ENCODE results near the gene SPR.

The SPR gene

DNA sequence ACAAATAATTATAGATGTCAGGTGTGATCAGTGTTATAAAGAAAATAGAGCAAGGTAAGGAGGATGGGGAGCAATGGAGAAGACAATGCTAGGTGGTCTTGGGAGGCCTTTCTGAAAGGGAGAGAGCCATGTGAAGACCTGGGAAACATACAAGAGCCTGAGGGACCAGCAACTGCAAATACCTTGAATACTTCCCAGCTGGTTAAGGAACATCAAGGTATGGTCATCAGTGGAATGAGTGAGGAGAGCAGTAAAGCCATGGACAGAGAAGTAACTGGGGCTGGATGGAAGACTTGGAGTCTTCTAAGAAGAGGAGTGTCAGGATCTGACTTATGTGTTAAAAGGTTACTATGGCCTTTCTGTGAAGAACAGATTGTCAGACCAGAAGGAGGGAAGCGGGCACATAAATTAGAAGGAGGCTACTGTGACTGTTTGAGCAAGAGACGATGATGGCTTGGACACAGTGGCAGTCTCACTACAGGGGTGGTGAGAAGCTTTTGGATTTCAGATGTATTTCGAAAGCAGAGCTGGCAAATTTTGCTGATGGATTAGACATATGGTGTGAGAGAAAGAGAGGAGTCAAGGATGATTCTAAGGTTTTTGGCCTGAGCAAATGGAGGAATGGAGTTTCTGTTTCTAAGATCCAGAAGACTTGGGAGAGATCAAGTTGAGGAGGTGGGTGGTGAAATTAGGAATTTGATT is 38.6 kb upstream of the SPR start:
- Histone ChIP-seq H3K4me1 (ENCODE audit: insufficient read depth, low read length, poor library complexity, severe bottlenecking) (no peaks in the 10 kb centered on the region), H3K9me3 (ENCODE audit: insufficient read depth, low read depth, low read length) (no peaks in the 10 kb centered on the region), H3K9me2 (replicated peaks; ENCODE audit: low read depth, low read length) (no peaks in the 10 kb centered on the region), H3K79me2 (ENCODE audit: insufficient read depth, low read length) (no peaks in the 10 kb centered on the region), H3F3A (ENCODE audit: low read depth) (no peaks in the 10 kb centered on the region), H2AFZ (ENCODE audit: low read length) (no peak overlapping the region), H3K9ac (ENCODE audit: low read depth, low read length, poor library complexity, severe bottlenecking) (no peak overlapping the region), H3K36me3 (ENCODE audit: insufficient read depth, low read length) (no peaks in the 10 kb centered on the region), H4K20me1 (ENCODE audit: insufficient read depth, low read length, poor library complexity, severe bottlenecking) (no peaks in the 10 kb centered on the region), H3K4me3 (ENCODE audit: low read length, poor library complexity, severe bottlenecking) (no peak overlapping the region), H3K4me2 (ENCODE audit: low read depth, low read length, poor library complexity, severe bottlenecking) (no peak overlapping the region), H3K27me3 (ENCODE audit: insufficient read depth, low read length, poor library complexity, severe bottlenecking) (no peaks in the 10 kb centered on the region)
- TF ChIP-seq, protein P1, sequence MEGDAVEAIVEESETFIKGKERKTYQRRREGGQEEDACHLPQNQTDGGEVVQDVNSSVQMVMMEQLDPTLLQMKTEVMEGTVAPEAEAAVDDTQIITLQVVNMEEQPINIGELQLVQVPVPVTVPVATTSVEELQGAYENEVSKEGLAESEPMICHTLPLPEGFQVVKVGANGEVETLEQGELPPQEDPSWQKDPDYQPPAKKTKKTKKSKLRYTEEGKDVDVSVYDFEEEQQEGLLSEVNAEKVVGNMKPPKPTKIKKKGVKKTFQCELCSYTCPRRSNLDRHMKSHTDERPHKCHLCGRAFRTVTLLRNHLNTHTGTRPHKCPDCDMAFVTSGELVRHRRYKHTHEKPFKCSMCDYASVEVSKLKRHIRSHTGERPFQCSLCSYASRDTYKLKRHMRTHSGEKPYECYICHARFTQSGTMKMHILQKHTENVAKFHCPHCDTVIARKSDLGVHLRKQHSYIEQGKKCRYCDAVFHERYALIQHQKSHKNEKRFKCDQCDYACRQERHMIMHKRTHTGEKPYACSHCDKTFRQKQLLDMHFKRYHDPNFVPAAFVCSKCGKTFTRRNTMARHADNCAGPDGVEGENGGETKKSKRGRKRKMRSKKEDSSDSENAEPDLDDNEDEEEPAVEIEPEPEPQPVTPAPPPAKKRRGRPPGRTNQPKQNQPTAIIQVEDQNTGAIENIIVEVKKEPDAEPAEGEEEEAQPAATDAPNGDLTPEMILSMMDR (conservative IDR thresholded peaks at IDR 0.05; ENCODE audit: low read length) = no peak
- no peak for TF ChIP-seq EZH2phosphoT487 (IDR thresholded peaks at IDR 0.05; ENCODE audit: borderline replicate concordance)

DNA sequence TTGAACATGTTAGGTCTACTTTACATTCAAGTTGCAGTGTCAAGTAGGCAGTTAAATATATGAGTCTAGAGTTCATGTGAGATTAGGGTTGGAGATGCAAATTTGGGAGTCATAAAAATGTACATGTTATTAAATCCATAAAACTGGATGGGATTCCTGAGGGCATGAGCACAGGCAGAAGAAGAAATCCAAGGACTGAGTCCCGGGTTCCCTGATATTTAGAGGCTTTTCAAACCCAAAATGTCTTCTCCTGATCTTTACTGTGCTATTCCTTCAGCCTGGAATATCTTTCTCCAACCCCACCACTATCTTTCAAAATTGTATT is 38.1 kb upstream of the SPR start:
- Histone ChIP-seq H3K9me2 (replicated peaks; ENCODE audit: low read depth, low read length) (no peaks in the 10 kb centered on the region), H2AFZ (ENCODE audit: low read length) (no peak overlapping the region), H3K79me2 (ENCODE audit: insufficient read depth, low read length) (no peaks in the 10 kb centered on the region), H3K4me3 (ENCODE audit: low read length, poor library complexity, severe bottlenecking) (no peak overlapping the region), H4K20me1 (ENCODE audit: insufficient read depth, low read length, poor library complexity, severe bottlenecking) (no peaks in the 10 kb centered on the region), H3K4me2 (ENCODE audit: low read depth, low read length, poor library complexity, severe bottlenecking) (no peak overlapping the region), H3F3A (ENCODE audit: low read depth) (no peaks in the 10 kb centered on the region), H3K4me1 (ENCODE audit: insufficient read depth, low read length, poor library complexity, severe bottlenecking) (no peaks in the 10 kb centered on the region), H3K9ac (ENCODE audit: low read depth, low read length, poor library complexity, severe bottlenecking) (no peak overlapping the region), H3K27me3 (ENCODE audit: insufficient read depth, low read length, poor library complexity, severe bottlenecking) (peaks cover 4% of the 10 kb centered on the region), H3K9me3 (ENCODE audit: insufficient read depth, low read depth, low read length) (no peaks in the 10 kb centered on the region), H3K36me3 (ENCODE audit: insufficient read depth, low read length) (no peaks in the 10 kb centered on the region)
- TF ChIP-seq, protein P1 (conservative IDR thresholded peaks at IDR 0.05; ENCODE audit: low read length) = no peak
- TF ChIP-seq EZH2phosphoT487 (IDR thresholded peaks at IDR 0.05; ENCODE audit: borderline replicate concordance) = no peak

DNA sequence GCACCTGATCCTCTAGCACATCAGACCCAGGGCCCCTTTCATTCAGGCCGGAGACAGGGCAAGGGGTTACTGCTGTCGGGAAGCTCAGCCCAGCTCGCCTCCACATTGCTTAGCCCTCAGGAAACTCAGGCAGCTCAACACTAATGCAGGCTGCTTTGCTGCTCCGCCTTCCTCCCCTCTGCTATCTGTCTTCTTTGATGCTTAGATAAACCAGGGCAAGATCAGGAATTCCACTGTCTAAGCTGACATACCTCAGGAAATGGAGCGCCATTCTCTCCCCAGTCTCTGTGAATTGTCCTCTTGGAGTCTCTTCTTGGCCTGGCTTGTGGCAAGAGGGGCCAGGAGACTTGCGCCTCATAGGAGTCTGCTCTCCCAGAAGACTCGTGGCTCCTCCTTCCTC is 35.9 kb upstream of the SPR start:
- H3K4me2 ChIP-seq (ENCODE audit: low read depth, low read length, poor library complexity, severe bottlenecking) = no peak overlapping the region

More for the DNA sequence above, 35.9 kb upstream of the SPR start:
- no peak for TF ChIP-seq EZH2phosphoT487 (IDR thresholded peaks at IDR 0.05; ENCODE audit: borderline replicate concordance)
- TF ChIP-seq, protein P1 (conservative IDR thresholded peaks at IDR 0.05; ENCODE audit: low read length) = no peak
- Histone ChIP-seq H3K9me2 (replicated peaks; ENCODE audit: low read depth, low read length) (no peaks in the 10 kb centered on the region), H3K9ac (ENCODE audit: low read depth, low read length, poor library complexity, severe bottlenecking) (no peak overlapping the region), H2AFZ (ENCODE audit: low read length) (no peak overlapping the region), H3K4me1 (ENCODE audit: insufficient read depth, low read length, poor library complexity, severe bottlenecking) (no peaks in the 10 kb centered on the region), H3K27me3 (ENCODE audit: insufficient read depth, low read length, poor library complexity, severe bottlenecking) (peaks cover 4% of the 10 kb centered on the region), H3F3A (ENCODE audit: low read depth) (no peaks in the 10 kb centered on the region), H4K20me1 (ENCODE audit: insufficient read depth, low read length, poor library complexity, severe bottlenecking) (no peaks in the 10 kb centered on the region), H3K4me3 (ENCODE audit: low read length, poor library complexity, severe bottlenecking) (no peak overlapping the region), H3K36me3 (ENCODE audit: insufficient read depth, low read length) (no peaks in the 10 kb centered on the region), H3K79me2 (ENCODE audit: insufficient read depth, low read length) (no peaks in the 10 kb centered on the region), H3K9me3 (ENCODE audit: insufficient read depth, low read depth, low read length) (no peaks in the 10 kb centered on the region)

Measured in Loucy (cell line).